GM23338 (cell line): ENCODE results near the gene FURIN. TPM values are rescaled to one million over a fixed set of nuclear protein-coding genes. Genes with fewer than 3 reads are reported as not detected.

ENCODE experiments used
- ATAC-seq: fragments of 200-7000 bp; cut with Tn5 transposase; 3 replicates; pipeline ENCODE4 v1.9.1; 2020
- DNase-seq: peaks from one replicate; pipeline ENCODE4 v3.0.0-alpha.2; 2015; ENCODE audit warnings: low spot score
- H2AFZ ChIP-seq: fragments of 200-600 bp; sonication (generic); 2 replicates; pipeline ENCODE4 v1.8.0; 2016; ENCODE audit warnings: antibody characterized with exemption, mild to moderate bottlenecking, moderate library complexity
- H3F3A ChIP-seq: fragments of 200-600 bp; sonication (generic); replicated peaks from 2 replicates; pipeline ENCODE4 v1.8.0; 2017; ENCODE audit warnings: antibody characterized with exemption, mixed run types, low read depth
- H3K27ac ChIP-seq: fragments of 200-600 bp; sonication (generic); 2 replicates; pipeline ENCODE4 v1.6.1; 2016; ENCODE audit warnings: low read depth
- H3K27me3 ChIP-seq: fragments of 200-600 bp; sonication (generic); 2 replicates; pipeline ENCODE4 v1.8.0; 2016; ENCODE audit warnings: mild to moderate bottlenecking, mixed run types, moderate library complexity; ENCODE audit not compliant: insufficient read depth
- H3K36me3 ChIP-seq: fragments of 200-600 bp; sonication (generic); 2 replicates; pipeline ENCODE4 v1.8.0; 2016; ENCODE audit warnings: mild to moderate bottlenecking; ENCODE audit not compliant: insufficient read depth
- H3K4me1 ChIP-seq: fragments of 200-600 bp; sonication (generic); 2 replicates; pipeline ENCODE4 v1.8.0; 2016; ENCODE audit warnings: mild to moderate bottlenecking, moderate library complexity; ENCODE audit not compliant: insufficient read depth
- H3K4me2 ChIP-seq: fragments of 200-600 bp; sonication (generic); 2 replicates; pipeline ENCODE4 v1.7.1; 2017; ENCODE audit warnings: mixed run types
- H3K4me3 ChIP-seq: fragments of 200-600 bp; sonication (generic); 2 replicates; pipeline ENCODE4 v1.6.1; 2016; ENCODE audit warnings: mixed run types
- H3K79me2 ChIP-seq: fragments of 200-600 bp; sonication (generic); replicated peaks from 2 replicates; pipeline ENCODE4 v1.8.0; 2017; ENCODE audit warnings: mild to moderate bottlenecking; ENCODE audit not compliant: insufficient read depth
- H3K9me2 ChIP-seq: fragments of 200-600 bp; sonication (generic); 2 replicates; pipeline ENCODE4 v1.8.0; 2017; ENCODE audit not compliant: insufficient read depth
- H4K20me1 ChIP-seq: fragments of 200-600 bp; sonication (generic); replicated peaks from 2 replicates; pipeline ENCODE4 v1.8.0; 2017; ENCODE audit warnings: mild to moderate bottlenecking; ENCODE audit not compliant: insufficient read depth
- H3K27ac Mint-ChIP-seq: 2 replicates; pipeline ENCODE4 v1.8.0; 2020; ENCODE audit warnings: inconsistent platforms, mild to moderate bottlenecking, moderate library complexity, mixed read lengths
- H3K27me3 Mint-ChIP-seq: 3 replicates; pipeline ENCODE4 v1.8.0; 2022; ENCODE audit warnings: low read depth, mild to moderate bottlenecking, moderate library complexity, mixed read lengths, inconsistent platforms; ENCODE audit not compliant: insufficient read depth, poor library complexity
- H3K36me3 Mint-ChIP-seq: 3 replicates; pipeline ENCODE4 v1.8.0; 2021; ENCODE audit warnings: low read depth, mild to moderate bottlenecking, inconsistent platforms, moderate library complexity, mixed read lengths
- H3K4me1 Mint-ChIP-seq: 3 replicates; pipeline ENCODE4 v1.8.0; 2020; ENCODE audit warnings: mild to moderate bottlenecking, inconsistent platforms, mixed read lengths
- H3K4me3 Mint-ChIP-seq: 3 replicates; pipeline ENCODE4 v1.8.0; 2021; ENCODE audit warnings: moderate library complexity, mild to moderate bottlenecking, inconsistent platforms, mixed read lengths
- H3K9me3 Mint-ChIP-seq: 3 replicates; pipeline ENCODE4 v1.8.0; 2020; ENCODE audit warnings: moderate library complexity, mild to moderate bottlenecking, inconsistent platforms, mixed read lengths
- CTCF ChIP-seq, 2 experiments: fragments of 200-600 bp in 1 of 2; sonication (generic) in 1 of 2; conservative IDR thresholded peaks; 2 replicates each; pipeline versions ENCODE4 v1.5.1 to v1.6.1; 2016 to 2017; ENCODE audit warnings: antibody characterized with exemption in 2 of 2, low read depth in 2 of 2, mild to moderate bottlenecking in 2 of 2, moderate library complexity in 1 of 2
- ETS1 ChIP-seq: IDR thresholded peaks from 2 replicates; pipeline ENCODE4 v1.6.1; 2016; ENCODE audit warnings: antibody characterized with exemption
- EZH2 ChIP-seq: fragments of 200-600 bp; sonication (generic); IDR thresholded peaks from one replicate; pipeline ENCODE4 v1.8.0; 2017; ENCODE audit warnings: antibody characterized with exemption, mild to moderate bottlenecking, low read depth; ENCODE audit not compliant: unreplicated experiment
- JUNB ChIP-seq: IDR thresholded peaks from one replicate; pipeline ENCODE4 v1.6.1; 2016; ENCODE audit warnings: antibody characterized with exemption; ENCODE audit not compliant: unreplicated experiment
- NANOG ChIP-seq: IDR thresholded peaks from 2 replicates; pipeline ENCODE4 v1.6.1; 2016; ENCODE audit warnings: antibody characterized with exemption, borderline replicate concordance
- REST ChIP-seq: IDR thresholded peaks from one replicate; pipeline ENCODE4 v1.6.1; 2018; ENCODE audit warnings: antibody characterized with exemption; ENCODE audit not compliant: unreplicated experiment
- STAT1 ChIP-seq: IDR thresholded peaks from one replicate; pipeline ENCODE4 v1.6.1; 2016; ENCODE audit warnings: antibody characterized with exemption; ENCODE audit not compliant: unreplicated experiment
- ZNF331 ChIP-seq: fragments of 250-450 bp; sonication (Bioruptor Pico); IDR thresholded peaks from 2 replicates; pipeline ENCODE4 v1.5.0; 2020; ENCODE audit warnings: low read depth, mild to moderate bottlenecking, moderate library complexity
- ZNF462 ChIP-seq: fragments of 250-450 bp; sonication (Bioruptor Pico); IDR thresholded peaks from 2 replicates; pipeline ENCODE4 v1.5.0; 2020; ENCODE audit warnings: mild to moderate bottlenecking, moderate library complexity
- polyA plus RNA-seq: library from polyadenylated mRNA; unstranded; fragments of >200 nt; fragmentation: Nextera tagmentation; extraction: Ambion mirVana; gene quantifications from 2 replicates; pipeline ENCODE4 v1.2.1, GENCODE V29; 2016
- total RNA-seq: library from RNA; depleted of rRNA; stranded (reverse); fragments of >200 nt; shearing (Covaris generic); gene quantifications from 2 replicates; pipeline ENCODE4 v1.2.3, GENCODE V29; 2014

The FURIN gene
- total and polyA plus RNA-seq, 2 experiments from 2014 or later = 6.3 to 20.9 TPM

GRCh38 chr15:90882781-90883525, 14.6 kb downstream of the FURIN start (continued):
- TF ChIP-seq ETS1 (no peak), NANOG (no peak), ZNF331 (CRISPR knock-in tag) (no peak), JUNB (no peak), REST (no peak), STAT1 (no peak), CTCF (conservative IDR thresholded peaks at IDR 0.05; ENCODE audit: low read depth in 2 of 2) (no peak)

GRCh38 chr15:90883526-90883975, 15.2 kb downstream of the FURIN start:
- H3K27ac Mint-ChIP-seq = no peak overlapping the region
- peaks cover 10% of the 10 kb centered on the region for H3K27me3 Mint-ChIP-seq
- H3K36me3 Mint-ChIP-seq = peaks cover 8% of the 10 kb centered on the region; the same call in 2 of the 3 replicates
- H3K9me2 ChIP-seq = no peaks in the 10 kb centered on the region
- peak overlapping the region; percentile 57 for H3K4me3 ChIP-seq
- peak overlapping the region; percentile 95 for H2AFZ ChIP-seq
- peak overlapping the region; percentile 83 for H3K4me2 ChIP-seq
- no peaks in the 10 kb centered on the region for H3K79me2 ChIP-seq
- no peaks in the 10 kb centered on the region for H3K27me3 ChIP-seq
- H3K9me3 Mint-ChIP-seq = no peaks in the 10 kb centered on the region
- peaks cover 13% of the 10 kb centered on the region for H3K4me1 ChIP-seq
- peak overlapping the region; percentile 45; the same call in 2 of the 3 replicates for H3K4me3 Mint-ChIP-seq
- H4K20me1 ChIP-seq = no peaks in the 10 kb centered on the region
- DNase-seq (peak; percentile 18), ATAC-seq (peak; percentile 5)
- peaks cover 17% of the 10 kb centered on the region for H3K4me1 Mint-ChIP-seq
- peak overlapping the region; percentile 55; the same call in 1 of the 2 replicates for H3K27ac ChIP-seq
- H3K36me3 ChIP-seq = no peaks in the 10 kb centered on the region
- H3F3A ChIP-seq = 0 out of 2 replicates have a peak, but pooled peaks cover 5% of the 10 kb centered on the region
- TF ChIP-seq ETS1 (no peak), EZH2 (no peak), JUNB (no peak), ZNF462 (no peak), ZNF331 (CRISPR knock-in tag) (no peak)
